Activated CD8-positive, alpha-beta memory T cell treated with anti-CD3 and anti-CD28 coated beads for 36 hours (primary cell): Measurements from ENCODE around the gene NPC1. TPM values are rescaled to one million over a fixed set of nuclear protein-coding genes. Genes with fewer than 3 reads are reported as not detected.
"Not testable (repeated sequence)": the region's sequence is repeated elsewhere in the genome, so short reads cannot be mapped to it uniquely, and the experiment has no call there.

Experiments
- CTCF ChIA-PET: fragments of 350-600 bp; sonication (Branson Sonifier 250); formaldehyde crosslinking; loops from one replicate; lab custom pipeline; 2021; ENCODE audit warnings: antibody characterized with exemption; lab: Charles Lee
- POLR2A ChIA-PET: fragments of 350-600 bp; sonication (Branson Sonifier 250); formaldehyde crosslinking; loops from one replicate; lab custom pipeline; 2021; ENCODE audit warnings: antibody characterized with exemption; lab: Charles Lee
- total RNA-seq, 2 experiments: library from RNA; stranded (reverse); gene quantifications; one replicate each; pipeline ENCODE4 v1.2.3, GENCODE V29; 2021

NPC1 gene
- total RNA-seq, 2 experiments from 2014 or later, result 28.1 to 31.3 TPM

GRCh38 chr18:23583071-23583865, 3.0 kb downstream of the NPC1 start:
- ChIA-PET CTCF (interaction anchor here (0.7 to 1.0 kb wide), 3 partner anchors 26 to 715 kb away, joined by 3 to 4 read pairs (median 4); no protein-coding TSS in a partner anchor), POLR2A (no interaction called here)

GRCh38 chr18:23580677-23581367, 5.5 kb downstream of the NPC1 start:
- ChIA-PET CTCF (interaction anchor here (1.2 kb wide), 1 partner anchor 82 kb away, joined by 3 read pairs; no protein-coding TSS in a partner anchor), POLR2A (no interaction called here)

GRCh38 chr18:23578891-23579653, 7.2 kb downstream of the NPC1 start:
- CTCF ChIA-PET, result interaction anchor here (0.7 kb wide), 1 partner anchor 544 kb away, joined by 3 read pairs; no protein-coding TSS in a partner anchor

GRCh38 chr18:23578067-23578701, 8.1 kb downstream of the NPC1 start:
- ChIA-PET CTCF (no interaction called here), POLR2A (no interaction called here)

More at GRCh38 chr18:23578891-23579653, 7.2 kb downstream of the NPC1 start:
- POLR2A ChIA-PET, result no interaction called here

- POLR2A ChIA-PET, result not testable (repeated sequence)
These were observed 8.8 kb downstream of the NPC1 start for GRCh38 chr18:23577521-23577920.

GRCh38 chr18:23575309-23575651, 11.0 kb downstream of the NPC1 start:
- ChIA-PET POLR2A (interaction anchor here (1.0 kb wide), 1 partner anchor 59 kb away, joined by 3 read pairs; no protein-coding TSS in a partner anchor), CTCF (no interaction called here)

More at GRCh38 chr18:23577521-23577920, 8.8 kb downstream of the NPC1 start:
- CTCF ChIA-PET, result not testable (repeated sequence)

- CTCF ChIA-PET, result no interaction called here
- POLR2A ChIA-PET, result interaction anchor here (0.7 to 1.2 kb wide), 3 partner anchors 11 to 58 kb away, joined by 3 to 4 read pairs (median 3); no protein-coding TSS in a partner anchor
These were observed 11.5 kb downstream of the NPC1 start for GRCh38 chr18:23574611-23575308.

- CTCF ChIA-PET, result interaction anchor here (1.6 kb wide), 1 partner anchor 12 kb away, joined by 5 read pairs; no protein-coding TSS in a partner anchor
- POLR2A ChIA-PET, result interaction anchor here (0.7 to 1.2 kb wide), 2 partner anchors 12 to 53 kb away, joined by 3 to 4 read pairs; no protein-coding TSS in a partner anchor
These were observed 12.5 kb downstream of the NPC1 start for GRCh38 chr18:23573626-23574431.

GRCh38 chr18:23573020-23573419, 13.3 kb downstream of the NPC1 start:
- POLR2A ChIA-PET, result no interaction called here

GRCh38 chr18:23572570-23572969, 13.7 kb downstream of the NPC1 start:
- ChIA-PET POLR2A (no interaction called here), CTCF (interaction anchor here (1.0 to 1.6 kb wide), 3 partner anchors 12 to 56 kb away, joined by 3 to 5 read pairs (median 4); no protein-coding TSS in a partner anchor)

More at GRCh38 chr18:23573020-23573419, 13.3 kb downstream of the NPC1 start:
- CTCF ChIA-PET, result interaction anchor here (1.6 kb wide), 1 partner anchor 13 kb away, joined by 5 read pairs; no protein-coding TSS in a partner anchor

GRCh38 chr18:23572012-23572411, 14.3 kb downstream of the NPC1 start:
- CTCF ChIA-PET, result interaction anchor here (1.0 to 1.3 kb wide), 2 partner anchors 13 to 56 kb away, joined by 3 to 4 read pairs; no protein-coding TSS in a partner anchor
- POLR2A ChIA-PET, result interaction anchor here (1.4 kb wide), 1 partner anchor 14 kb away, joined by 3 read pairs; the partner anchor contains the start of gene NPC1

GRCh38 chr18:23570912-23571504, 15.3 kb downstream of the NPC1 start:
- POLR2A ChIA-PET, result interaction anchor here (0.7 to 1.4 kb wide), 2 partner anchors 15 to 30 kb away, joined by 3 to 4 read pairs; partner anchors contain the start of gene NPC1
- CTCF ChIA-PET, result interaction anchor here (1.3 kb wide), 1 partner anchor 14 kb away, joined by 3 read pairs; no protein-coding TSS in a partner anchor

GRCh38 chr18:23569299-23570063, 16.8 kb downstream of the NPC1 start:
- ChIA-PET POLR2A (interaction anchor here (0.6 kb wide), 1 partner anchor 83 kb away, joined by 3 read pairs; no protein-coding TSS in a partner anchor), CTCF (no interaction called here)

- POLR2A ChIA-PET, result no interaction called here
- CTCF ChIA-PET, result no interaction called here
These were observed 17.8 kb downstream of the NPC1 start for GRCh38 chr18:23568281-23569138.

GRCh38 chr18:23567671-23568070, 18.6 kb downstream of the NPC1 start:
- POLR2A ChIA-PET, result no interaction called here

More at GRCh38 chr18:23567671-23568070, 18.6 kb downstream of the NPC1 start:
- CTCF ChIA-PET, result no interaction called here
